ENCODE measurements around the gene COG7. TPM values are rescaled to one million over a fixed set of nuclear protein-coding genes. Genes with fewer than 3 reads are reported as not detected.
"Not testable (repeated sequence)": the region's sequence is repeated elsewhere in the genome, so short reads cannot be mapped to it uniquely, and the experiment has no call there.

Gene COG7
- total RNA-seq, 1 experiment from 2014 or later, result 22.6 TPM

- Mint-ChIP-seq H3K27ac (no peak overlapping the region), H3K27me3 (ENCODE audit: low read depth) (no peaks in the 10 kb centered on the region), H3K4me3 (no peak overlapping the region), H3K4me1 (peaks cover 9% of the 10 kb centered on the region), H3K9me3 (no peaks in the 10 kb centered on the region), H3K36me3 (no peaks in the 10 kb centered on the region)
- CTCF ChIA-PET, result interaction anchor here (0.6 to 1.3 kb wide), 2 partner anchors 30 to 68 kb away, joined by 3 to 4 read pairs; no protein-coding TSS in a partner anchor
- DNase-seq (ENCODE audit: low spot score) (no peak), ATAC-seq (no peak)
- TF ChIP-seq, protein P1, sequence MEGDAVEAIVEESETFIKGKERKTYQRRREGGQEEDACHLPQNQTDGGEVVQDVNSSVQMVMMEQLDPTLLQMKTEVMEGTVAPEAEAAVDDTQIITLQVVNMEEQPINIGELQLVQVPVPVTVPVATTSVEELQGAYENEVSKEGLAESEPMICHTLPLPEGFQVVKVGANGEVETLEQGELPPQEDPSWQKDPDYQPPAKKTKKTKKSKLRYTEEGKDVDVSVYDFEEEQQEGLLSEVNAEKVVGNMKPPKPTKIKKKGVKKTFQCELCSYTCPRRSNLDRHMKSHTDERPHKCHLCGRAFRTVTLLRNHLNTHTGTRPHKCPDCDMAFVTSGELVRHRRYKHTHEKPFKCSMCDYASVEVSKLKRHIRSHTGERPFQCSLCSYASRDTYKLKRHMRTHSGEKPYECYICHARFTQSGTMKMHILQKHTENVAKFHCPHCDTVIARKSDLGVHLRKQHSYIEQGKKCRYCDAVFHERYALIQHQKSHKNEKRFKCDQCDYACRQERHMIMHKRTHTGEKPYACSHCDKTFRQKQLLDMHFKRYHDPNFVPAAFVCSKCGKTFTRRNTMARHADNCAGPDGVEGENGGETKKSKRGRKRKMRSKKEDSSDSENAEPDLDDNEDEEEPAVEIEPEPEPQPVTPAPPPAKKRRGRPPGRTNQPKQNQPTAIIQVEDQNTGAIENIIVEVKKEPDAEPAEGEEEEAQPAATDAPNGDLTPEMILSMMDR (IDR thresholded peaks at IDR 0.05), result no peak
- TF ChIP-seq ELF4 (CRISPR knock-in tag; IDR thresholded peaks at IDR 0.05; ENCODE audit: low read depth) (no peak), IRF2 (CRISPR knock-in tag; IDR thresholded peaks at IDR 0.05; ENCODE audit: borderline replicate concordance, low read depth) (no peak), NR3C1 (CRISPR knock-in tag; conservative IDR thresholded peaks at IDR 0.05; ENCODE audit: low read depth) (no peak), EMX1 (CRISPR knock-in tag; IDR thresholded peaks at IDR 0.05) (no peak), ZNF396 (CRISPR knock-in tag; IDR thresholded peaks at IDR 0.05; ENCODE audit: borderline replicate concordance) (no peak), ZNF219 (CRISPR knock-in tag; IDR thresholded peaks at IDR 0.05; ENCODE audit: borderline replicate concordance) (no peak)
- TF ChIP-seq, protein P2, sequence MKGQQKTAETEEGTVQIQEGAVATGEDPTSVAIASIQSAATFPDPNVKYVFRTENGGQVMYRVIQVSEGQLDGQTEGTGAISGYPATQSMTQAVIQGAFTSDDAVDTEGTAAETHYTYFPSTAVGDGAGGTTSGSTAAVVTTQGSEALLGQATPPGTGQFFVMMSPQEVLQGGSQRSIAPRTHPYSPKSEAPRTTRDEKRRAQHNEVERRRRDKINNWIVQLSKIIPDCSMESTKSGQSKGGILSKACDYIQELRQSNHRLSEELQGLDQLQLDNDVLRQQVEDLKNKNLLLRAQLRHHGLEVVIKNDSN (CRISPR knock-in tag; IDR thresholded peaks at IDR 0.05), result no peak
- POLR2A ChIA-PET, result no interaction called here
Measured at GRCh38 chr16:23367988-23368387, 85.0 kb downstream of the COG7 start.

DNA sequence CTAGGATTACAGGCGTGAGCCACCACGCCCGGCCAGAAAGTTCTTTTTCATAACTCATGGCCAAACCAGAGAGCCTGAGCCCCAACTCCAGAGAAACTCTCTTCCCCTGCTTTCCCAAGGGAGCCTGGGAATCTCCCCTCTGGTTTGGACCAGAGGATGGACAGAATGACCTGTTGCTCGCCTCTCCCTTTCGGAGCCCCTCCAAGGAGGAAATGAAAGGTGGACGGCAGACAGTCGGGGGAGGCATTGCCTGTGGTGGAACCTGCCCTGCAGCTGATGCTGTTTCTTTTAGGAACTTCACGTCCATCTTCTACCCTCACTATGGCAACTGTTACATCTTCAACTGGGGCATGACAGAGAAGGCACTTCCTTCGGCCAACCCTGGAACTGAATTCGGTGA, 85.4 kb downstream of the COG7 start:
- ChIA-PET POLR2A (no interaction called here), CTCF (interaction anchor here (1.3 kb wide), 1 partner anchor 68 kb away, joined by 4 read pairs; no protein-coding TSS in a partner anchor)
- peaks cover 9% of the 10 kb centered on the region for H3K4me1 Mint-ChIP-seq
- H3K9me3 Mint-ChIP-seq, result no peaks in the 10 kb centered on the region
- no peak for ATAC-seq
- DNase-seq (ENCODE audit: low spot score), result no peak
- no peak for TF ChIP-seq RELA (CRISPR knock-in tag; IDR thresholded peaks at IDR 0.05; ENCODE audit: borderline replicate concordance)
- TF ChIP-seq ZNF138 (CRISPR knock-in tag; conservative IDR thresholded peaks at IDR 0.05), result no peak
- no peak for TF ChIP-seq E2F4 (CRISPR knock-in tag; IDR thresholded peaks at IDR 0.05; ENCODE audit: borderline replicate concordance, low read depth)
- no peak for TF ChIP-seq ZNF121 (CRISPR knock-in tag; IDR thresholded peaks at IDR 0.05)
- peak; percentile 56; the same call in 1 of the 2 replicates for TF ChIP-seq ZNF317 (CRISPR knock-in tag; IDR thresholded peaks at IDR 0.05; ENCODE audit: borderline replicate concordance, low read depth)
- TF ChIP-seq ETV6 (CRISPR knock-in tag; IDR thresholded peaks at IDR 0.05), result no peak
- H3K27me3 Mint-ChIP-seq (ENCODE audit: low read depth), result no peaks in the 10 kb centered on the region
- no peak overlapping the region for H3K27ac Mint-ChIP-seq
- H3K4me3 Mint-ChIP-seq, result no peak overlapping the region
- H3K36me3 Mint-ChIP-seq, result no peaks in the 10 kb centered on the region

DNA sequence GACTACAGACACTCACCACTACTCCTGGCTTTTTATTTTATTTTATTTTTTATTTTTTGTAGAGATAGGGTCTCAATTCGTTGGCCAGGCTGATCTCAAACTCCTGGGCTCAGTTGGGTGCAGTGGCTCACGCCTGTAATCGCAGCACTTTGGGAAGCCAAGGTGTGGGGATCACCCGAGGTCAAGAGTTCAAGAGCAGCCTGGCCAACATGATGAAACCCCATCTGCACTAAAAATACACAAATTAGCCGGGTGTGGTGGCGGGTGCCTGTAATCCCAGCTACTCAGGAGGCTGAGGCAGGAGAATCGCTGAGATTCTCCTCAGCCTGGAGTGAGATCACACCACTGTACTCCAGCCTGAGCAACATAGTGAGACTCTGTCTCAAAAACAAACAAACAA, 86.6 kb downstream of the COG7 start:
- H3K4me1 Mint-ChIP-seq; H3K9me3 Mint-ChIP-seq; H3K27me3 Mint-ChIP-seq (ENCODE audit: low read depth); H3K27ac Mint-ChIP-seq; POLR2A ChIA-PET; DNase-seq (ENCODE audit: low spot score); H3K4me3 Mint-ChIP-seq; H3K36me3 Mint-ChIP-seq; ATAC-seq: not testable (repeated sequence)
- CTCF ChIA-PET, result interaction anchor here (1.6 to 1.9 kb wide), 3 partner anchors 9 to 70 kb away, joined by 4 to 6 read pairs (median 6); no protein-coding TSS in a partner anchor

DNA sequence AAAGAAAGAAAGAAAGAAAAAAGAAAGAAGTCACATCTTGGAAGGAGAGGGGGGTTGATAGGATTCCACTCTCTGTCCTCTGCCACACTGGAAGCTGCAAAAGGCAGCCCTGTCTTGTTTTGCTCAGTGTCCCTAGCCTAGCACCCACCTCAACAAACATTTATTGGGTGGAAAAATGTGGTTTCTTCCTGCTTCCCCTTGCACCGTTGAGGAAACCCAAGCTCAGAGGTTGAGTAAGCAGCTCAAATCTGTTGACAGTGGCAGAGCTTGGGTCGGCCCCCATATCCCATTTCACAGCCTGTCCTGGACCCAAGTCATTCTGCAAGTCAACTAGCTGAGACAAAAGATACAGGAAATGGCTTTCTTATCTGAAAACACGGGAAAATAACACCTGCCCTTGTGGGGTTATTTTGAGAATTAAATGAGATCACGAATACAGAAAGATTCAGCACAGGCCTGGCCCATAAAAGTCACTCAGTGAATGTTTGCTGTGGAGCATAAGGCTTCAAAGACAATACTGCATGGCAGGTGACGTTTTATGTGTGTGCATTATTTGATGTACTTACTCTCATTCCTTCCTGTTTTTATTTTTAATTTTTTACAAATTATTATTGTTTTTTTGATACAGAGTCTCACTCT, 87.3 kb downstream of the COG7 start:
- POLR2A ChIA-PET, result no interaction called here
- CTCF ChIA-PET, result interaction anchor here (1.6 to 1.9 kb wide), 3 partner anchors 10 to 70 kb away, joined by 4 to 6 read pairs (median 6); no protein-coding TSS in a partner anchor

More for the DNA sequence above, 87.3 kb downstream of the COG7 start:
- Mint-ChIP-seq H3K9me3 (no peaks in the 10 kb centered on the region), H3K27ac (peak overlapping the region; percentile 75), H3K36me3 (no peaks in the 10 kb centered on the region), H3K27me3 (ENCODE audit: low read depth) (no peaks in the 10 kb centered on the region), H3K4me3 (no peak overlapping the region), H3K4me1 (peaks cover 9% of the 10 kb centered on the region)
- ATAC-seq, result peak; percentile 56
- TF ChIP-seq, protein P3, sequence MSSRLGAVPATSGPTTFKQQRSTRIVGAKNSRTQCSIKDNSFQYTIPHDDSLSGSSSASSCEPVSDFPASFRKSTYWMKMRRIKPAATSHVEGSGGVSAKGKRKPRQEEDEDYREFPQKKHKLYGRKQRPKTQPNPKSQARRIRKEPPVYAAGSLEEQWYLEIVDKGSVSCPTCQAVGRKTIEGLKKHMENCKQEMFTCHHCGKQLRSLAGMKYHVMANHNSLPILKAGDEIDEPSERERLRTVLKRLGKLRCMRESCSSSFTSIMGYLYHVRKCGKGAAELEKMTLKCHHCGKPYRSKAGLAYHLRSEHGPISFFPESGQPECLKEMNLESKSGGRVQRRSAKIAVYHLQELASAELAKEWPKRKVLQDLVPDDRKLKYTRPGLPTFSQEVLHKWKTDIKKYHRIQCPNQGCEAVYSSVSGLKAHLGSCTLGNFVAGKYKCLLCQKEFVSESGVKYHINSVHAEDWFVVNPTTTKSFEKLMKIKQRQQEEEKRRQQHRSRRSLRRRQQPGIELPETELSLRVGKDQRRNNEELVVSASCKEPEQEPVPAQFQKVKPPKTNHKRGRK (CRISPR knock-in tag; IDR thresholded peaks at IDR 0.05; ENCODE audit: borderline replicate concordance), result peak; percentile 85; the same call in 1 of the 2 replicates
- TF ChIP-seq ZNF416 (CRISPR knock-in tag; IDR thresholded peaks at IDR 0.05), result no peak
- TF ChIP-seq ATF1 (CRISPR knock-in tag; IDR thresholded peaks at IDR 0.05), result no peak
- no peak for TF ChIP-seq JUN (CRISPR knock-in tag; IDR thresholded peaks at IDR 0.05)
- no peak for TF ChIP-seq ATF6 (CRISPR knock-in tag; IDR thresholded peaks at IDR 0.05)
- no peak for TF ChIP-seq JAZF1 (CRISPR knock-in tag; IDR thresholded peaks at IDR 0.05)
- no peak for DNase-seq (ENCODE audit: low spot score)
